Measurements from ENCODE around the gene FATE1.

DNA sequence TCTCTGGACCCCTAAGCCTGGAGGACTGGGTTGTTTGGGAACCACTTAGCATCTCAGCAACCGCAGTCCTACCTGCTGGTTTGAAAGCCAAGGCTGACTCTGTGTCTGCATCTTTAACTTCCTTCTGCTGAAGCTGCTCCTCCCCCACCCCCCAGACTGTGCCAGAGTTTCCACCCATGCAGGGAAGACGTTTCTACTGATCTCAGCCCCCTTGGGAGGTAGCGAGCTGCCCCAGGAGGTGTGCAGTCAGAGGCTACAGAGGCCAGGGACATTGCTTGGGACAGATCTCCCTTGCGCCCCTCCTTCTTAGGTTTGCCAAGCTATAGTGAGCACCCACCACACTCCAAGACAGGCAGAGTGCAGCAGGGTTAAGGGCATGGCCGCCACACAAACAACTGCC, 4.7 kb upstream of the FATE1 start:
- TF ChIP-seq, protein P1, sequence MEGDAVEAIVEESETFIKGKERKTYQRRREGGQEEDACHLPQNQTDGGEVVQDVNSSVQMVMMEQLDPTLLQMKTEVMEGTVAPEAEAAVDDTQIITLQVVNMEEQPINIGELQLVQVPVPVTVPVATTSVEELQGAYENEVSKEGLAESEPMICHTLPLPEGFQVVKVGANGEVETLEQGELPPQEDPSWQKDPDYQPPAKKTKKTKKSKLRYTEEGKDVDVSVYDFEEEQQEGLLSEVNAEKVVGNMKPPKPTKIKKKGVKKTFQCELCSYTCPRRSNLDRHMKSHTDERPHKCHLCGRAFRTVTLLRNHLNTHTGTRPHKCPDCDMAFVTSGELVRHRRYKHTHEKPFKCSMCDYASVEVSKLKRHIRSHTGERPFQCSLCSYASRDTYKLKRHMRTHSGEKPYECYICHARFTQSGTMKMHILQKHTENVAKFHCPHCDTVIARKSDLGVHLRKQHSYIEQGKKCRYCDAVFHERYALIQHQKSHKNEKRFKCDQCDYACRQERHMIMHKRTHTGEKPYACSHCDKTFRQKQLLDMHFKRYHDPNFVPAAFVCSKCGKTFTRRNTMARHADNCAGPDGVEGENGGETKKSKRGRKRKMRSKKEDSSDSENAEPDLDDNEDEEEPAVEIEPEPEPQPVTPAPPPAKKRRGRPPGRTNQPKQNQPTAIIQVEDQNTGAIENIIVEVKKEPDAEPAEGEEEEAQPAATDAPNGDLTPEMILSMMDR (IDR thresholded peaks at IDR 0.05; ENCODE audit: insufficient read depth, low read depth, low read length) = no peak
- no peak for TF ChIP-seq EZH2 (IDR thresholded peaks at IDR 0.05; ENCODE audit: insufficient read depth, low read length)
